NT2/D1 (cell line): ENCODE results near the gene CCDC51.
"Not testable (repeated sequence)": the region's sequence is repeated elsewhere in the genome, so short reads cannot be mapped to it uniquely, and the experiment has no call there.

ENCODE experiments used
- DNase-seq: peaks from one replicate; pipeline ENCODE4 v3.0.0-alpha.2; 2011; ENCODE audit warnings: low read depth, low spot score
- H3K27me3 ChIP-seq: 2 replicates; pipeline ENCODE4 v1.6.0; 2011; ENCODE audit warnings: mild to moderate bottlenecking; ENCODE audit not compliant: insufficient read length, insufficient read depth
- H3K36me3 ChIP-seq: 2 replicates; pipeline ENCODE4 v1.6.1; 2011; ENCODE audit warnings: mild to moderate bottlenecking, low read length, mixed read lengths; ENCODE audit not compliant: insufficient read depth, insufficient read length
- H3K4me1 ChIP-seq: 2 replicates; pipeline ENCODE4 v1.5.1; 2011; ENCODE audit not compliant: insufficient read depth, insufficient read length
- H3K4me3 ChIP-seq: 2 replicates; pipeline ENCODE4 v1.5.1; 2011; ENCODE audit warnings: low read depth; ENCODE audit not compliant: insufficient read length
- H3K9ac ChIP-seq: 2 replicates; pipeline ENCODE4 v1.6.0; 2011; ENCODE audit warnings: low read depth; ENCODE audit not compliant: insufficient read length
- H3K9me3 ChIP-seq: 2 replicates; pipeline ENCODE4 v1.5.1; 2011; ENCODE audit warnings: mild to moderate bottlenecking, low read length; ENCODE audit not compliant: insufficient read depth
- SUZ12 ChIP-seq: IDR thresholded peaks from 2 replicates; pipeline ENCODE4 v1.6.1; 2011; ENCODE audit not compliant: insufficient read length, insufficient read depth; ENCODE audit errors: extremely low read depth
- YY1 ChIP-seq: IDR thresholded peaks from 2 replicates; pipeline ENCODE4 v1.6.1; 2011; ENCODE audit not compliant: insufficient read length, insufficient read depth
- ZNF274 ChIP-seq: IDR thresholded peaks from 2 replicates; pipeline ENCODE4 v1.6.1; 2011; ENCODE audit warnings: mild to moderate bottlenecking, low read depth, low read length

CCDC51 gene

GRCh38 chr3:48465237-48465530 is 25.3 kb upstream of the CCDC51 start:
- H3K4me3 ChIP-seq, result no peak overlapping the region
- no peaks in the 10 kb centered on the region for H3K9me3 ChIP-seq
- no peaks in the 10 kb centered on the region for H3K27me3 ChIP-seq
- DNase-seq, result no peak
- H3K9ac ChIP-seq, result peak overlapping the region; percentile 52
- TF ChIP-seq SUZ12, result no peak
- TF ChIP-seq YY1, result no peak
- no peak for TF ChIP-seq ZNF274
- H3K4me1 ChIP-seq, result peaks cover 35% of the 10 kb centered on the region
- peaks cover 90% of the 10 kb centered on the region for H3K36me3 ChIP-seq

DNA sequence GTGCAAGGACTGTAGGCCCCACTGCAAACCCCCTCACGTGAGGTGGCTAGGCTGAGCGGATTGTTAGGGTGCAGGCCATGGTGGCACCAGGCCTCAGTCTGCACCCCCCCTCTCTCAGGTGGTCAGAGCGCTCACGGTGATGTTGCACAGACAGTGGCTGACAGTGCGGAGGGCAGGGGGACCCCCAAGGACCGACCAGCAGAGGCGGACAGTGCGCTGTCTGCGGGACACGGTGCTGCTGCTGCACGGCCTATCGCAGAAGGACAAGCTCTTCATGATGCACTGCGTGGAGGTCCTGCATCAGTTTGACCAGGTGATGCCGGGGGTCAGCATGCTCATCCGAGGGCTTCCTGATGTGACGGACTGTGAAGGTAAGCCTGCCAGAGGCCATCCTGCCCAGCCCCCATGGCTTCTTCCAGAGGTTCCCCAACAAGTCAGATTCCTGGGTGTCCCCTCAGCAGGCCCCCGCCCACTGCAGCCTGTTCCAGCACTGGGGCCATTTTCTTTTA is 24.8 kb upstream of the CCDC51 start:
- Histone ChIP-seq H3K27me3 (no peaks in the 10 kb centered on the region), H3K9me3 (no peaks in the 10 kb centered on the region), H3K9ac (peak overlapping the region; percentile 52), H3K4me1 (peaks cover 35% of the 10 kb centered on the region), H3K4me3 (no peak overlapping the region), H3K36me3 (peaks cover 91% of the 10 kb centered on the region)
- no peak for DNase-seq
- TF ChIP-seq ZNF274 (no peak), SUZ12 (no peak), YY1 (no peak)

GRCh38 chr3:48463703-48464102 is 23.8 kb upstream of the CCDC51 start:
- no peak for DNase-seq
- Histone ChIP-seq H3K36me3 (peaks cover 92% of the 10 kb centered on the region), H3K27me3 (no peaks in the 10 kb centered on the region)

DNA sequence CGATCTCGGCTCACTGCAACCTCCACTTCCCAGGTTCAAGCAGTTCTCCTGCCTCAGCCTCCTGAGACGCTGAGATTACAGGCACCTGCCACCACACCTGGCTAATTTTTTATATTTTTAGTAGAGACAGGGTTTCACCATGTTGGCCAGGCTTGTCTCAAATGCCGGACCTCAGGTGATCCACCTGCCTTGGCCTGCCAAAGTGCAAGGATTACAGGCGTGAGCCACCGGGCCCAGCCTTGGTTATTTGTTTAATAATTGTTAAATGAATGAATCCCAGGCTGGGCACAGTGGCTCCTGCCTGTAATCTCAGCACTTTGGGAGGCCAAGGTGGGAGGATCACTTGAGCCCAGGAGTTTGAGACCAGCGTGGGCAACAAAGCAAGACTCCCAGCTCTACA is 21.8 kb upstream of the CCDC51 start:
- H3K36me3 ChIP-seq, result peaks cover 89% of the 10 kb centered on the region
- DNase-seq, H3K4me3 ChIP-seq: not testable (repeated sequence)

More at GRCh38 chr3:48463703-48464102, 23.8 kb upstream of the CCDC51 start:
- no peak for TF ChIP-seq YY1
- TF ChIP-seq ZNF274, result no peak
- TF ChIP-seq SUZ12, result no peak
- H3K4me3 ChIP-seq, result no peak overlapping the region
- peaks cover 26% of the 10 kb centered on the region for H3K4me1 ChIP-seq
- no peak overlapping the region for H3K9ac ChIP-seq
- H3K9me3 ChIP-seq, result no peaks in the 10 kb centered on the region

GRCh38 chr3:48460517-48460902 is 20.6 kb upstream of the CCDC51 start:
- no peaks in the 10 kb centered on the region for H3K9me3 ChIP-seq
- H3K4me3 ChIP-seq, result no peak overlapping the region
- no peak for TF ChIP-seq SUZ12
- TF ChIP-seq YY1, result no peak
- no peak for TF ChIP-seq ZNF274
- no peak overlapping the region for H3K9ac ChIP-seq
- H3K4me1 ChIP-seq, result peaks cover 5% of the 10 kb centered on the region
- no peaks in the 10 kb centered on the region for H3K27me3 ChIP-seq
- peaks cover 88% of the 10 kb centered on the region for H3K36me3 ChIP-seq
- DNase-seq, result no peak

More for the DNA sequence above, 21.8 kb upstream of the CCDC51 start:
- H3K4me1 ChIP-seq, result peaks cover 16% of the 10 kb centered on the region
- H3K27me3 ChIP-seq, H3K9me3 ChIP-seq, H3K9ac ChIP-seq: not testable (repeated sequence)

GRCh38 chr3:48459773-48460516 is 20.0 kb upstream of the CCDC51 start:
- no peak overlapping the region for H3K9ac ChIP-seq
- H3K9me3 ChIP-seq, result no peaks in the 10 kb centered on the region
- TF ChIP-seq YY1 (no peak), SUZ12 (no peak), ZNF274 (no peak)
- H3K4me3 ChIP-seq, result no peak overlapping the region
- H3K4me1 ChIP-seq, result no peaks in the 10 kb centered on the region
- H3K27me3 ChIP-seq, result no peaks in the 10 kb centered on the region
- H3K36me3 ChIP-seq, result peaks cover 88% of the 10 kb centered on the region
- DNase-seq, result no peak

DNA sequence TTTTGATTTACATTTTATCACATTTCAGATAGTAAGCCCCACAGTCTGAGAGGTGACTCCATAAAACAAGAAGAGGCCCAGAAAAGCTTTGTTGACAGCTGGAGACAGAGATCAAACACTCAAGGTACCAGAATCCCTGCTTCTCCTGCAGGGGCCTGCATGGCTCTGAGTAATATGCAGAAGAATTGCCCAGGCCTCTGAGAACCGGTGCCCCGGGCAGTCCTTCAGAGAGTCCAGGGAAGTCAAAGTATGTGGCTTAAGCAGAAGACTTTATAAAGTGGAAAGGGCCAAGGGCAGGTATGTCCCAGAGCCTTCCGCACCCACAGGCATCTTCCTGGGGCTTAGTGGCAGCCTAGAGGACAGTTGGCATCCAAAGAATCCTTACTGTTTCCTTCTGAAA is 19.4 kb upstream of the CCDC51 start:
- TF ChIP-seq ZNF274 (no peak), SUZ12 (no peak), YY1 (no peak)
- Histone ChIP-seq H3K4me3 (no peak overlapping the region), H3K9ac (no peak overlapping the region), H3K4me1 (no peaks in the 10 kb centered on the region), H3K27me3 (no peaks in the 10 kb centered on the region), H3K36me3 (peaks cover 85% of the 10 kb centered on the region), H3K9me3 (no peaks in the 10 kb centered on the region)
- no peak for DNase-seq

- Histone ChIP-seq H3K4me1 (no peaks in the 10 kb centered on the region), H3K36me3 (peaks cover 92% of the 10 kb centered on the region), H3K4me3 (no peak overlapping the region), H3K9me3 (no peaks in the 10 kb centered on the region), H3K9ac (no peak overlapping the region), H3K27me3 (no peaks in the 10 kb centered on the region)
- TF ChIP-seq ZNF274 (no peak), YY1 (no peak), SUZ12 (no peak)
- DNase-seq, result no peak
Observed at GRCh38 chr3:48456456-48456855, 16.5 kb upstream of the CCDC51 start.
